Suprapubic skin (tissue), 4 donors: Measurements from ENCODE around the gene TAAR9. TPM values are rescaled to one million over a fixed set of nuclear protein-coding genes. Genes with fewer than 3 reads are reported as not detected.

Experiments used
- DNase-seq, 2 donors: peaks; one replicate each; pipeline ENCODE4 v3.0.0-alpha.2; 2019; ENCODE audit warnings: low spot score in 2 of 2
- H3K27ac ChIP-seq: fragments of 200-600 bp; sonication (generic); one replicate; pipeline ENCODE4 v1.5.1; 2019
- H3K27me3 ChIP-seq: fragments of 200-600 bp; sonication (generic); one replicate; pipeline ENCODE4 v1.5.1; 2019
- H3K36me3 ChIP-seq: fragments of 200-600 bp; sonication (generic); one replicate; pipeline ENCODE4 v1.5.1; 2019
- H3K4me1 ChIP-seq: fragments of 200-600 bp; sonication (generic); one replicate; pipeline ENCODE4 v1.5.1; 2019
- H3K4me3 ChIP-seq: fragments of 200-600 bp; sonication (generic); one replicate; pipeline ENCODE4 v1.5.1; 2019; ENCODE audit warnings: mild to moderate bottlenecking
- H3K9me3 ChIP-seq: fragments of 200-600 bp; sonication (generic); one replicate; pipeline ENCODE4 v1.5.1; 2019
- EP300 ChIP-seq: sonication (generic); formaldehyde crosslinking; IDR thresholded peaks from one replicate; pipeline ENCODE4 v1.6.1; 2017; ENCODE audit warnings: antibody characterized with exemption
- POLR2A ChIP-seq, 2 donors: fragments of 450-650 bp; IDR thresholded peaks; one replicate each; pipeline ENCODE4 v1.6.1; 2017; ENCODE audit warnings: antibody characterized with exemption in 2 of 2, mild to moderate bottlenecking in 2 of 2, moderate library complexity in 2 of 2
- POLR2AphosphoS5 ChIP-seq, 3 donors: sonication (generic); formaldehyde crosslinking; IDR thresholded peaks; one replicate each; pipeline ENCODE4 v1.6.1; 2017; ENCODE audit warnings: antibody characterized with exemption in 3 of 3
- WGBS: methylation state at CpG from one replicate; pipeline ENCODE4 v1.1.5; 2018; 5-methylcytosine and 5-hydroxymethylcytosine counted together
- total RNA-seq, 4 donors: library from RNA; depleted of rRNA; stranded (reverse); fragments of >200 nt; gene quantifications; one replicate each; pipeline ENCODE4 v1.1.0, GENCODE V29; 2016
- TF ChIP-seq, protein P1 (sequence below), 2 donors: fragments of 200-600 bp in 1 of 2; fragments of 450-650 bp in 1 of 2; sonication (generic) in 1 of 2; IDR thresholded peaks; one replicate each; pipeline ENCODE4 v1.5.1; 2016 to 2019; ENCODE audit warnings: antibody characterized with exemption in 2 of 2, mild to moderate bottlenecking in 1 of 2, moderate library complexity in 1 of 2

The TAAR9 gene
- total RNA-seq, 4 donors from 2014 or later: not detected

DNA sequence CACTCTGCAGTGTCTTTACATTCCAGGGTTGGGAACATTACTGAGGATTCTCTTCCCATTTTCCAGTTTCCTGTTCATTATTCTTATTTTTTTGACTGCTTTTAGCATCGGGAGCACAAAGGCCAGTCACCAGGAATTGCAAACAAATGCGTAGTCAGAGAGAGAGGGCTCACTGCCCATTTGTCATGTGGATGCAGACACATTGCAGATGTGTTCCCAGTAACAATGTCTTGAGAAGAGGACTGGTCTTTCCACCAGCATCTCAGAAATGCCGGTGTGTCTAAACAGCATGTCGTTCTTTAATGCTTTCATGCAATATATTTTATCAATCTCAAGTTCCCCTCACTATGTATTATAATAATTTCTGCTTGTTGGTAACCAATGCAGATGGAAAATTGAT is 31.1 kb downstream of the TAAR9 start:
- DNase-seq: no peak
- Histone ChIP-seq H3K36me3 (no peaks in the 10 kb centered on the region), H3K27me3 (peaks cover 11% of the 10 kb centered on the region), H3K27ac (no peak overlapping the region), H3K9me3 (no peaks in the 10 kb centered on the region), H3K4me1 (no peaks in the 10 kb centered on the region), H3K4me3 (no peak overlapping the region)
- TF ChIP-seq POLR2A (IDR thresholded peaks at IDR 0.05) (no peak), EP300 (no peak), POLR2AphosphoS5 (IDR thresholded peaks at IDR 0.05) (no peak)
- TF ChIP-seq, protein P1, sequence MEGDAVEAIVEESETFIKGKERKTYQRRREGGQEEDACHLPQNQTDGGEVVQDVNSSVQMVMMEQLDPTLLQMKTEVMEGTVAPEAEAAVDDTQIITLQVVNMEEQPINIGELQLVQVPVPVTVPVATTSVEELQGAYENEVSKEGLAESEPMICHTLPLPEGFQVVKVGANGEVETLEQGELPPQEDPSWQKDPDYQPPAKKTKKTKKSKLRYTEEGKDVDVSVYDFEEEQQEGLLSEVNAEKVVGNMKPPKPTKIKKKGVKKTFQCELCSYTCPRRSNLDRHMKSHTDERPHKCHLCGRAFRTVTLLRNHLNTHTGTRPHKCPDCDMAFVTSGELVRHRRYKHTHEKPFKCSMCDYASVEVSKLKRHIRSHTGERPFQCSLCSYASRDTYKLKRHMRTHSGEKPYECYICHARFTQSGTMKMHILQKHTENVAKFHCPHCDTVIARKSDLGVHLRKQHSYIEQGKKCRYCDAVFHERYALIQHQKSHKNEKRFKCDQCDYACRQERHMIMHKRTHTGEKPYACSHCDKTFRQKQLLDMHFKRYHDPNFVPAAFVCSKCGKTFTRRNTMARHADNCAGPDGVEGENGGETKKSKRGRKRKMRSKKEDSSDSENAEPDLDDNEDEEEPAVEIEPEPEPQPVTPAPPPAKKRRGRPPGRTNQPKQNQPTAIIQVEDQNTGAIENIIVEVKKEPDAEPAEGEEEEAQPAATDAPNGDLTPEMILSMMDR (IDR thresholded peaks at IDR 0.05): no peak
- WGBS: 51% methylated on average over 4 of the region's 4 CpGs

DNA sequence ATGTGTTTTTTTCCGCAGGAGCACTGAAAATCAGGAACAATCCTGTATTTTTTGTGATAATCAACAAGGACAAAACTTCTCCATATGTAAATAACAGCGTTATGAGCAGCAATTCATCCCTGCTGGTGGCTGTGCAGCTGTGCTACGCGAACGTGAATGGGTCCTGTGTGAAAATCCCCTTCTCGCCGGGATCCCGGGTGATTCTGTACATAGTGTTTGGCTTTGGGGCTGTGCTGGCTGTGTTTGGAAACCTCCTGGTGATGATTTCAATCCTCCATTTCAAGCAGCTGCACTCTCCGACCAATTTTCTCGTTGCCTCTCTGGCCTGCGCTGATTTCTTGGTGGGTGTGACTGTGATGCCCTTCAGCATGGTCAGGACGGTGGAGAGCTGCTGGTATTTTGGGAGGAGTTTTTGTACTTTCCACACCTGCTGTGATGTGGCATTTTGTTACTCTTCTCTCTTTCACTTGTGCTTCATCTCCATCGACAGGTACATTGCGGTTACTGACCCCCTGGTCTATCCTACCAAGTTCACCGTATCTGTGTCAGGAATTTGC is 32.2 kb downstream of the TAAR9 start, which contains the start of gene TAAR6:
TAAR6 (plus strand) TSS at position 102 of the 557 bp plus-strand sequence; CDS start at position 102, 0 bp downstream.
- WGBS: 80% methylated on average over 15 of the region's 15 CpGs
- no peaks in the 10 kb centered on the region for H3K9me3 ChIP-seq
- H3K27ac ChIP-seq: no peak within 1 kb of the TSS
- TF ChIP-seq POLR2A (IDR thresholded peaks at IDR 0.05) (no peak), POLR2AphosphoS5 (IDR thresholded peaks at IDR 0.05) (no peak), EP300 (no peak)
- TF ChIP-seq, protein P1 (IDR thresholded peaks at IDR 0.05): no peak
- H3K27me3 ChIP-seq: peaks cover 11% of the 10 kb centered on the region
- H3K36me3 ChIP-seq: no peaks in the 10 kb centered on the region
- no peaks in the 10 kb centered on the region for H3K4me1 ChIP-seq
- no peak for DNase-seq
- H3K4me3 ChIP-seq: no peak within 1 kb of the TSS

DNA sequence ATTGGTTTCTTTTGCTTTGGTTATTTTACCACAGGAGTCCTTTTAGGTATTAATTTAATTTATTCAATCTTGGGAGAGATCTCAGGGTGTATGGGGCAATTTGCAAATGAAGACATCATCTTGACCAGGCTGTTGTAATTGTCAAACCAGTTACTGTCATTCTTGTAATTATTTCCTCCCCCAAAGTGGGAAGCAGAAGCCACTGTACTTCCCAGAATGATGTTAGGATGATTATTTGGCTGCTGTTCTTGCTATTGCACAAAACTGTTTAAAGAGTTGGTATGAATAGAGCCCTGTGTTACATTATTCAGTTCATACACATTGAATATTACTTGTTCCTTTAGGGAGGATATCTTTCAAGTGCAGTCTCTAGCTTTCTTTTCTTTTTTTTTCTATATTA is 33.7 kb downstream of the TAAR9 start:
- no peak for DNase-seq
- Histone ChIP-seq H3K27ac (no peak overlapping the region), H3K27me3 (peaks cover 11% of the 10 kb centered on the region), H3K36me3 (no peaks in the 10 kb centered on the region), H3K4me3 (no peak overlapping the region), H3K9me3 (no peaks in the 10 kb centered on the region), H3K4me1 (no peaks in the 10 kb centered on the region)
- TF ChIP-seq EP300 (no peak), POLR2AphosphoS5 (IDR thresholded peaks at IDR 0.05) (no peak), POLR2A (IDR thresholded peaks at IDR 0.05) (no peak)
- TF ChIP-seq, protein P1 (IDR thresholded peaks at IDR 0.05): no peak

DNA sequence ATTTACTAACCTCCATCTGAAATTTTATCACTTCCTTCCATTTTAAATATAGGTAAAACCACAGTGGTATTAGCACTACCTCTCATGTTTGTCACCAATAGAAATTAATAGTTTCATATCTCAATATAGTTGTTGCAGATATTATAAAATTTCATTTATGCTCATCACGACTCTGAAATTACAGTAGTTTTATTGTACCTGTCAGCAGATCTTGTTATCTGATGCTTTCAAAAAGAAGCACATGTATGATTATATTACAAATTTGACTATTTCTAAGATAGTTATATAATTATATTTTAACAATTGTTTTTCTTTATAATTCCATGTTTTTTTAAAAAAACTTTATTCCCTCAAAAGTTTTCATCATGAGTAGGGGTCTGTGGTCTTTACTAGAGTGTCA is 46.6 kb downstream of the TAAR9 start:
- no peaks in the 10 kb centered on the region for H3K9me3 ChIP-seq
- no peaks in the 10 kb centered on the region for H3K36me3 ChIP-seq
- TF ChIP-seq POLR2A (IDR thresholded peaks at IDR 0.05): no peak
- TF ChIP-seq POLR2AphosphoS5 (IDR thresholded peaks at IDR 0.05): no peak
- TF ChIP-seq, protein P1 (IDR thresholded peaks at IDR 0.05): no peak
- no peak for TF ChIP-seq EP300
- WGBS: 70% methylated on average over 1 of the region's 1 CpG
- no peaks in the 10 kb centered on the region for H3K4me1 ChIP-seq
- H3K27ac ChIP-seq: no peak overlapping the region
- no peak overlapping the region for H3K4me3 ChIP-seq
- no peak for DNase-seq
- peaks cover 6% of the 10 kb centered on the region for H3K27me3 ChIP-seq

DNA sequence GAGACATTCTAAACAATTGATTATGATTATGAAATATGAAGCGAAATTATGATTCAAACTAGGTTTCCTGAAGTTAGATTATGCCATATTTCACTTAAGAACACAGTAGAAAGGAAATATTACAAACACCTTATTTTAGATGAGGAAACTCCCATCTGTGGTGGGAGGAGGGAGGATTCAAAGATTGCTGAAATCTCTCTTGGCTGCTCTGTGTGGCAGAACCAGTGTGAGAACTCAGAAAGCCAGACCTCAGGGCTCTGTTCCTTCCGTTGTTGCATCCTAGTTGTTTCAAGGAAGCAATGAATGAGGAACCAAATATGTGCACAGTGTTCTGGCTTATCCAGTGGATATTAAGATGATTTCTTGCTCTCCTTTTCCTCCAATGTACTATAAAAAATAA is 49.3 kb downstream of the TAAR9 start:
- DNase-seq: no peak
- Histone ChIP-seq H3K36me3 (no peaks in the 10 kb centered on the region), H3K4me3 (no peak overlapping the region), H3K9me3 (no peaks in the 10 kb centered on the region), H3K4me1 (no peaks in the 10 kb centered on the region), H3K27ac (no peak overlapping the region), H3K27me3 (peaks cover 6% of the 10 kb centered on the region)
- TF ChIP-seq, protein P1 (IDR thresholded peaks at IDR 0.05): no peak
- TF ChIP-seq POLR2A (IDR thresholded peaks at IDR 0.05) (no peak), POLR2AphosphoS5 (IDR thresholded peaks at IDR 0.05) (no peak)
- 83% methylated on average over 2 of the region's 2 CpGs for WGBS

Other genes with a start within 250 kb of the TAAR9 start
- gene MOXD1, start 136.8 kb upstream of the TAAR9 start, total RNA-seq: 10 to 100 TPM; 16.7 to 25.9 (median 21.0) TPM
- gene STX7, start 25.2 kb upstream of the TAAR9 start, total RNA-seq: 10 to 100 TPM; 24.9 to 43.5 (median 31.8) TPM
- not detected for gene TAAR8, start 14.4 kb downstream of the TAAR9 start, total RNA-seq
- not detected for gene TAAR6, start 32.0 kb downstream of the TAAR9 start, total RNA-seq
- not detected for gene TAAR5, start 51.5 kb downstream of the TAAR9 start, total RNA-seq
- not detected for gene TAAR2, start 86.0 kb downstream of the TAAR9 start, total RNA-seq
- not detected for gene TAAR1, start 120.9 kb downstream of the TAAR9 start, total RNA-seq
- gene VNN1, start 175.8 kb downstream of the TAAR9 start, total RNA-seq: 1 to 10 TPM in 1 of 4 donors, under 1 TPM in 3; 0.38 to 1.1 (median 0.67) TPM
- gene VNN2, start 219.6 kb downstream of the TAAR9 start, total RNA-seq: 1 to 10 TPM in 1 of 4 donors, under 1 TPM in 2, not detected in 1; 0.39 to 1.6 (median 0.64) TPM